Liver (tissue), 9 donors: Measurements from ENCODE around the gene HECTD1. TPM values are rescaled to one million over a fixed set of nuclear protein-coding genes. Genes with fewer than 3 reads are reported as not detected.
A peak's percentile ranks its signal among the peaks of the same experiment; 100 is the strongest.
"Not testable (repeated sequence)": the region's sequence is repeated elsewhere in the genome, so short reads cannot be mapped to it uniquely, and the experiment has no call there.

Experiments
- DNase-seq: peaks from one replicate; pipeline ENCODE4 v3.0.0-alpha.2; 2017; ENCODE audit warnings: low spot score
- H3K27ac ChIP-seq, 2 donors: one replicate each; pipeline ENCODE4 v1.7.0; 2013; ENCODE audit warnings: inconsistent platforms in 2 of 2, low read length in 2 of 2, control low read depth in 1 of 2, low read depth in 1 of 2, mild to moderate bottlenecking in 1 of 2
- H3K27me3 ChIP-seq, 4 donors: one replicate each; pipeline versions ENCODE4 v1.6.1 to v1.7.0; 2013; ENCODE audit warnings: low read length in 3 of 4, inconsistent platforms in 1 of 4, mild to moderate bottlenecking in 1 of 4, moderate library complexity in 1 of 4; ENCODE audit not compliant: control insufficient read depth in 4 of 4, insufficient read depth in 4 of 4
- H3K36me3 ChIP-seq, 4 donors: one replicate each; pipeline versions ENCODE4 v1.6.1 to v1.7.0; 2013; ENCODE audit warnings: low read length in 3 of 4, mild to moderate bottlenecking in 3 of 4, low read depth in 1 of 4, moderate library complexity in 1 of 4; ENCODE audit not compliant: control insufficient read depth in 4 of 4, insufficient read depth in 3 of 4
- H3K4me1 ChIP-seq, 4 donors: one replicate each; pipeline versions ENCODE4 v1.6.1 to v1.7.0; 2013; ENCODE audit warnings: low read length in 3 of 4, mild to moderate bottlenecking in 3 of 4, moderate library complexity in 1 of 4; ENCODE audit not compliant: control insufficient read depth in 4 of 4, insufficient read depth in 4 of 4
- H3K4me3 ChIP-seq, 3 donors: one replicate each; pipeline versions ENCODE4 v1.6.1 to v1.7.0; 2013; ENCODE audit warnings: low read length in 3 of 3, control low read depth in 1 of 3, low read depth in 1 of 3, mild to moderate bottlenecking in 1 of 3
- H3K9ac ChIP-seq, 2 donors: one replicate each; pipeline ENCODE4 v1.7.0; 2013; ENCODE audit warnings: low read length in 2 of 2, mild to moderate bottlenecking in 2 of 2, moderate library complexity in 2 of 2, control low read depth in 1 of 2, low read depth in 1 of 2
- H3K9me3 ChIP-seq, 4 donors: one replicate each; pipeline versions ENCODE4 v1.6.1 to v1.7.0; 2013; ENCODE audit warnings: low read length in 3 of 4; ENCODE audit not compliant: control insufficient read depth in 4 of 4
- CTCF ChIP-seq: fragments of 150-350 bp; IDR thresholded peaks from 2 replicates; pipeline ENCODE4 v1.5.1; 2017; ENCODE audit warnings: improper control_type of control experiment, low read depth, low read length; ENCODE audit not compliant: missing input control
- FOXA2 ChIP-seq: IDR thresholded peaks from 2 replicates; pipeline ENCODE4 v1.6.1; 2016; ENCODE audit warnings: antibody characterized with exemption
- HNF4G ChIP-seq: IDR thresholded peaks from 2 replicates; pipeline ENCODE4 v1.6.1; 2016; ENCODE audit warnings: antibody characterized with exemption
- JUND ChIP-seq, 2 donors: IDR thresholded peaks; 2 replicates each; pipeline ENCODE4 v1.6.1; 2016; ENCODE audit warnings: antibody characterized with exemption in 2 of 2
- MAX ChIP-seq: IDR thresholded peaks from 2 replicates; pipeline ENCODE4 v1.6.1; 2016; ENCODE audit warnings: antibody characterized with exemption
- REST ChIP-seq: IDR thresholded peaks from 2 replicates; pipeline ENCODE4 v1.6.1; 2016; ENCODE audit warnings: antibody characterized with exemption, mild to moderate bottlenecking
- TAF1 ChIP-seq: conservative IDR thresholded peaks from 2 replicates; pipeline ENCODE4 v1.6.1; 2016; ENCODE audit warnings: antibody characterized with exemption, mild to moderate bottlenecking
- YY1 ChIP-seq: IDR thresholded peaks from 2 replicates; pipeline ENCODE4 v1.6.1; 2016; ENCODE audit warnings: antibody characterized with exemption, mild to moderate bottlenecking
- whole genome bisulfite sequencing: extraction: QIAGEN DNeasy Blood & Tissue Kit; methylation state at CpG from one replicate; pipeline ENCODE4 v1.1.7; 2013; 5-methylcytosine and 5-hydroxymethylcytosine counted together
- polyA plus RNA-seq, 2 donors: library from polyadenylated mRNA; stranded (reverse) in 1 of 2; unstranded in 1 of 2; fragments of 200-250 nt in 1 of 2; fragments of >200 nt in 1 of 2; fragmentation: Nextera tagmentation in 1 of 2; extraction: Ambion mirVana in 1 of 2; gene quantifications; one replicate each; pipeline versions ENCODE4 v1.2.1 to v1.2.3, GENCODE V29; 2013 to 2015
- total RNA-seq, 2 donors: library from RNA; depleted of rRNA; stranded (reverse); fragments of >200 nt; gene quantifications; one replicate each; pipeline ENCODE4 v1.2.3, GENCODE V29; 2014
- donor health status: healthy.
- donor health status: healthy.
- donor health status: healthy.
- donor health status: healthy.
- donor health status: healthy.

HECTD1 gene
- total and polyA plus RNA-seq, 4 donors, result 46.8 to 256 (median 118) TPM

GRCh38 chr14:31068235-31068634, 139.4 kb downstream of the HECTD1 start:
- TF ChIP-seq MAX, result peak; percentile 14
- no peak for TF ChIP-seq JUND (IDR thresholded peaks at IDR 0.05)
- no peak for TF ChIP-seq TAF1
- no peak for TF ChIP-seq REST
- no peak for TF ChIP-seq FOXA2
- Histone ChIP-seq H3K27ac (no peak overlapping the region), H3K36me3 (no peaks in the 10 kb centered on the region), H3K4me3 (no peak overlapping the region), H3K27me3 (no peaks in the 10 kb centered on the region), H3K9ac (no peak overlapping the region), H3K9me3 (no peaks in the 10 kb centered on the region), H3K4me1 (no peaks in the 10 kb centered on the region)
- 85% methylated on average over 1 of the region's 1 CpG for WGBS
- DNase-seq, result no peak

GRCh38 chr14:31062908-31063307, 144.7 kb downstream of the HECTD1 start:
- H3K4me3 ChIP-seq, DNase-seq, H3K9me3 ChIP-seq, H3K36me3 ChIP-seq, H3K27me3 ChIP-seq, H3K9ac ChIP-seq, H3K4me1 ChIP-seq, H3K27ac ChIP-seq: not testable (repeated sequence)
- 92% methylated on average over 8 of the region's 8 CpGs for WGBS

- Histone ChIP-seq H3K9ac (no peak overlapping the region), H3K9me3 (no peaks in the 10 kb centered on the region), H3K4me3 (no peak overlapping the region), H3K36me3 (no peaks in the 10 kb centered on the region), H3K27ac (no peak overlapping the region), H3K4me1 (peaks cover 0 to 7% (median 5%) of the 10 kb centered on the region in 4 donors), H3K27me3 (no peaks in the 10 kb centered on the region)
- DNase-seq, result no peak
- no peak for TF ChIP-seq HNF4G
- TF ChIP-seq REST, result no peak
- TF ChIP-seq CTCF, result no peak
- TF ChIP-seq YY1, result no peak
- 92% methylated on average over 6 of the region's 6 CpGs for WGBS
Measured at GRCh38 chr14:31060253-31060875, 147.2 kb downstream of the HECTD1 start.
